ENCODE results near the gene SLC1A2.

The SLC1A2 gene

GRCh38 chr11:35307221-35307621, 112.1 kb downstream of the SLC1A2 start:
- DNase-seq (ENCODE audit: low read depth), result no peak
- H3K4me3 ChIP-seq (ENCODE audit: low read depth, low read length), result no peak overlapping the region
- TF ChIP-seq, protein P1, sequence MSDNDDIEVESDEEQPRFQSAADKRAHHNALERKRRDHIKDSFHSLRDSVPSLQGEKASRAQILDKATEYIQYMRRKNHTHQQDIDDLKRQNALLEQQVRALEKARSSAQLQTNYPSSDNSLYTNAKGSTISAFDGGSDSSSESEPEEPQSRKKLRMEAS (IDR thresholded peaks at IDR 0.05; ENCODE audit: low read depth, low read length), result no peak
- TF ChIP-seq POLR2A (IDR thresholded peaks at IDR 0.05; ENCODE audit: extremely low read depth, insufficient read length), result no peak
- TF ChIP-seq MYC (IDR thresholded peaks at IDR 0.05; ENCODE audit: low read depth, low read length), result no peak
- no peak for TF ChIP-seq CTCF (IDR thresholded peaks at IDR 0.05; ENCODE audit: low read depth, low read length)

GRCh38 chr11:35305670-35306382, 113.5 kb downstream of the SLC1A2 start:
- DNase-seq (ENCODE audit: low read depth), result peak; percentile 55
- no peak for TF ChIP-seq POLR2A (IDR thresholded peaks at IDR 0.05; ENCODE audit: extremely low read depth, insufficient read length)
- no peak for TF ChIP-seq MYC (IDR thresholded peaks at IDR 0.05; ENCODE audit: low read depth, low read length)
- TF ChIP-seq, protein P1 (IDR thresholded peaks at IDR 0.05; ENCODE audit: low read depth, low read length), result no peak
- peak; percentile 28 for TF ChIP-seq CTCF (IDR thresholded peaks at IDR 0.05; ENCODE audit: low read depth, low read length)
- no peak overlapping the region for H3K4me3 ChIP-seq (ENCODE audit: low read depth, low read length)

DNA sequence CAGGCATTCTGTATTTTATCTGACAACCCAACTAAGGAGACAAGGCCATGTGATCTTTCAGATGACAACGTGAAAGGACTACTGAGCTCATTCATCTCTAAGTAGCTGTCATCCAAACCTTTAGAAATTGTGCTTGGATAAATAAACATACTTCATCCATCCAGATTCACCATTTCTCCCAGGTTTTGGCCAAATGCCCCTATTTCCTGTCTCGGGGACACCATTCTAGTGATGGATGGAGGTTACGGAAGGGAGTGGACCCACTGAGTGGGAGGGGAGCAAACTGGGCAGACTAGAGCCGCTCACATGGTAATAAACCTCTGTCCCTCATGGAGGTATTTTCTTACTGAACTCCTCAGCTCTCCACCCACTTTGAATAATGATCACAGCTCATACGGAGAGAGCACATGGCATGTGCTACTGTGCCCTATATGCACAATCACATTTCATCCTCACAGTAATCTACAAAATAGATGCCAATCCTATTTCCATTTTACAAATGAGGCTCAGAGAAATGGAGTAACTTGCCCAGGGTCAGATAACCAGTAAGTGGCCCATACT, 114.4 kb downstream of the SLC1A2 start:
- DNase-seq (ENCODE audit: low read depth), result no peak
- TF ChIP-seq, protein P1 (IDR thresholded peaks at IDR 0.05; ENCODE audit: low read depth, low read length), result no peak
- no peak for TF ChIP-seq MYC (IDR thresholded peaks at IDR 0.05; ENCODE audit: low read depth, low read length)
- H3K4me3 ChIP-seq (ENCODE audit: low read depth, low read length), result no peak overlapping the region

DNA sequence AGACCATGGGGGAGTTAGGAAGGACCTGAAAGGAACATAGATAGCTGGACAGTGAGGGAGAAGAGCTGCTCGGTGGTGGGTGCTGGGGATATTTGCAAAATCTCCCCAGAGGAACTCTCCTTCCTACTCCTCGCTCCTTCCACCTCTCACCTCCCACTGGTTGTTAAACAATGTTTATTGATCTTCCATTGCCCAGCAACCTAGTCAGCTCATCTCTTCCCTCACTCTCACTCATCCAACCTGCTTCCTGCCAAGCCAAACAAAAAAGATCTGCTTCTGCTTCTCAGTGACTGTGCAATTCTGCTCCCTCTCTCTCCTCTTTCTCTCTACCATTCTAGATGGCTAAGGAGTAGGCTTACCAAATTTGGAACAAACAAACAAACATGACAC, 115.0 kb downstream of the SLC1A2 start:
- no peak for DNase-seq (ENCODE audit: low read depth)
- TF ChIP-seq CTCF (IDR thresholded peaks at IDR 0.05; ENCODE audit: low read depth, low read length) (no peak), POLR2A (IDR thresholded peaks at IDR 0.05; ENCODE audit: extremely low read depth, insufficient read length) (no peak), MYC (IDR thresholded peaks at IDR 0.05; ENCODE audit: low read depth, low read length) (no peak)
- TF ChIP-seq, protein P1 (IDR thresholded peaks at IDR 0.05; ENCODE audit: low read depth, low read length), result no peak
- no peak overlapping the region for H3K4me3 ChIP-seq (ENCODE audit: low read depth, low read length)

DNA sequence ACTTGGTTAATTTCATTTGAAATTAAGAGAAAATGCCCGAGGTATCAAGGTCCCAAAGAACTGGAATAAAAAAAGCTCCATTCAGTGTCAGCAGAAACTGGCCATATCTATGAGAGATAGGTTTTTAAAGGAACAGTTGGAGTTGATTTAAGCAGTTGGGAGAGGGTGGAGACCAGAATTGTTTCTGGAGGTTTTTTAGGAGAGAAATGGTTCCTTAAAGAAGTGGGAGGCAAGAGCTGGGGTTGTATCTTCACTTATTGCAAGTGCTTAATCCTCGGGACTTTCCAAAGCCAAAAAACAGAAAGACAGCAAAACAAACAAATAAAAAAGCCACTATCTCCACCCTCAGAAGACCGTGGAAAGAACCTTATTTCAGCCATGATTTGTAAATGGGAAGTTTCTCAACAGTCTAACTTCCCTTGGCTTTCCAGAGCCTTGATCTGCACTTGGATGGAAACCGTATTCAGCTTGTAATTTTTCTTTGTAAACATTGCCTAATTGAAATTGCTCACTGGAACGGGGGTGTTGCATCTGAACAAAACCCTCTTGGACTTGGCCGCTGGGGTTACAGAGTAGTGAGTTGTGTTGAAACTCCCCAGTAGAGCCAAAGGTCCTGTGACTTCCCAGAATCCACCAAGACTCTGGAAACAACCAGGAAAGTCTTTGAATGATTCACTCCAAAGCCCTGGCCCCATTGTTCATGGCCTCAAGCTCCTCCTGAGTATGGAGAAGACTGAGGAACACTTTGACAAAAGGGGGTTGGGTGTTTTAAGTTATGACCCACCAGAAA, 115.6 kb downstream of the SLC1A2 start:
- TF ChIP-seq POLR2A (IDR thresholded peaks at IDR 0.05; ENCODE audit: extremely low read depth, insufficient read length) (no peak), CTCF (IDR thresholded peaks at IDR 0.05; ENCODE audit: low read depth, low read length) (no peak), MYC (IDR thresholded peaks at IDR 0.05; ENCODE audit: low read depth, low read length) (no peak)
- TF ChIP-seq, protein P1 (IDR thresholded peaks at IDR 0.05; ENCODE audit: low read depth, low read length), result no peak
- no peak overlapping the region for H3K4me3 ChIP-seq (ENCODE audit: low read depth, low read length)
- DNase-seq (ENCODE audit: low read depth), result peak; percentile 10

GRCh38 chr11:35302398-35302797, 117.0 kb downstream of the SLC1A2 start:
- TF ChIP-seq POLR2A (IDR thresholded peaks at IDR 0.05; ENCODE audit: extremely low read depth, insufficient read length) (no peak), CTCF (IDR thresholded peaks at IDR 0.05; ENCODE audit: low read depth, low read length) (no peak), MYC (IDR thresholded peaks at IDR 0.05; ENCODE audit: low read depth, low read length) (no peak)
- TF ChIP-seq, protein P1 (IDR thresholded peaks at IDR 0.05; ENCODE audit: low read depth, low read length), result no peak
- H3K4me3 ChIP-seq (ENCODE audit: low read depth, low read length), result no peak overlapping the region
- DNase-seq (ENCODE audit: low read depth), result no peak
